HepG2 (cell line): ENCODE data around the gene CADPS2.
"Not testable (repeated sequence)": the region's sequence is repeated elsewhere in the genome, so short reads cannot be mapped to it uniquely, and the experiment has no call there.

Experiments
- FOSL2 ChIP-seq: sonication (generic); formaldehyde crosslinking; IDR thresholded peaks from 2 replicates; pipeline ENCODE4 v1.4.0; 2020; ENCODE audit warnings: missing genetic modification reagents
- TF ChIP-seq, protein P1 (sequence below): sonication (generic); formaldehyde crosslinking; IDR thresholded peaks from 2 replicates; pipeline ENCODE4 v1.5.0; 2020; ENCODE audit warnings: mild to moderate bottlenecking, missing genetic modification reagents, moderate library complexity
- TF ChIP-seq, protein P2 (sequence below): IDR thresholded peaks from 2 replicates; pipeline ENCODE4 v1.6.1; 2012; ENCODE audit warnings: low read depth, low read length, improper control_type of control experiment
- TF ChIP-seq, protein P3 (sequence below): sonication (generic); formaldehyde crosslinking; IDR thresholded peaks from 2 replicates; pipeline ENCODE4 v1.4.0; 2020; ENCODE audit warnings: missing genetic modification reagents, borderline replicate concordance

DNA sequence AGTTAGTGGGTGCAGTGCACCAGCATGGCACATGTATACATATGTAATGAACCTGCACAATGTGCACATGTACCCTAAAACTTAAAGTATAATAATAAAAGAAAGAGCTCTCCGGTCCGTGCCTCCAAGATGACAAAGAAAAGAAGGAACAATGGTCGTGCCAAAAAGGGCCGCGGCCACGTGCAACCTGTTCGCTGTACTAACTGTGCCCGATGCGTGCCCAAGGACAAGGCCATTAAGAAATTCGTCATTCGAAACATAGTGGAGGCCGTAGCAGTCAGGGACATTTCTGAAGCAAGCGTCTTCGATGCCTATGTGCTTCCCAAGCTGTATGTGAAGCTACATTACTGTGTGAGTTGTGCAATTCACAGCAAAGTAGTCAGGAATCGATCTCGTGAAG, 205.1 kb downstream of the CADPS2 start:
- TF ChIP-seq, protein P1, sequence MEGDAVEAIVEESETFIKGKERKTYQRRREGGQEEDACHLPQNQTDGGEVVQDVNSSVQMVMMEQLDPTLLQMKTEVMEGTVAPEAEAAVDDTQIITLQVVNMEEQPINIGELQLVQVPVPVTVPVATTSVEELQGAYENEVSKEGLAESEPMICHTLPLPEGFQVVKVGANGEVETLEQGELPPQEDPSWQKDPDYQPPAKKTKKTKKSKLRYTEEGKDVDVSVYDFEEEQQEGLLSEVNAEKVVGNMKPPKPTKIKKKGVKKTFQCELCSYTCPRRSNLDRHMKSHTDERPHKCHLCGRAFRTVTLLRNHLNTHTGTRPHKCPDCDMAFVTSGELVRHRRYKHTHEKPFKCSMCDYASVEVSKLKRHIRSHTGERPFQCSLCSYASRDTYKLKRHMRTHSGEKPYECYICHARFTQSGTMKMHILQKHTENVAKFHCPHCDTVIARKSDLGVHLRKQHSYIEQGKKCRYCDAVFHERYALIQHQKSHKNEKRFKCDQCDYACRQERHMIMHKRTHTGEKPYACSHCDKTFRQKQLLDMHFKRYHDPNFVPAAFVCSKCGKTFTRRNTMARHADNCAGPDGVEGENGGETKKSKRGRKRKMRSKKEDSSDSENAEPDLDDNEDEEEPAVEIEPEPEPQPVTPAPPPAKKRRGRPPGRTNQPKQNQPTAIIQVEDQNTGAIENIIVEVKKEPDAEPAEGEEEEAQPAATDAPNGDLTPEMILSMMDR (CRISPR knock-in tag), result not testable (repeated sequence)
- TF ChIP-seq, protein P2, sequence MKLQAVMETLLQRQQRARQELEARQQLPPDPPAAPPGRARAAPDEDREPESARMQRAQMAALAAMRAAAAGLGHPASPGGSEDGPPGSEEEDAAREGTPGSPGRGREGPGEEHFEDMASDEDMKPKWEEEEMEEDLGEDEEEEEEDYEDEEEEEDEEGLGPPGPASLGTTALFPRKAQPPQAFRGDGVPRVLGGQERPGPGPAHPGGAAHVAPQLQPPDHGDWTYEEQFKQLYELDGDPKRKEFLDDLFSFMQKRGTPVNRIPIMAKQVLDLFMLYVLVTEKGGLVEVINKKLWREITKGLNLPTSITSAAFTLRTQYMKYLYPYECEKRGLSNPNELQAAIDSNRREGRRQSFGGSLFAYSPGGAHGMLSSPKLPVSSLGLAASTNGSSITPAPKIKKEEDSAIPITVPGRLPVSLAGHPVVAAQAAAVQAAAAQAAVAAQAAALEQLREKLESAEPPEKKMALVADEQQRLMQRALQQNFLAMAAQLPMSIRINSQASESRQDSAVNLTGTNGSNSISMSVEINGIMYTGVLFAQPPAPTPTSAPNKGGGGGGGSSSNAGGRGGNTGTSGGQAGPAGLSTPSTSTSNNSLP, result not testable (repeated sequence)
- TF ChIP-seq, protein P3, sequence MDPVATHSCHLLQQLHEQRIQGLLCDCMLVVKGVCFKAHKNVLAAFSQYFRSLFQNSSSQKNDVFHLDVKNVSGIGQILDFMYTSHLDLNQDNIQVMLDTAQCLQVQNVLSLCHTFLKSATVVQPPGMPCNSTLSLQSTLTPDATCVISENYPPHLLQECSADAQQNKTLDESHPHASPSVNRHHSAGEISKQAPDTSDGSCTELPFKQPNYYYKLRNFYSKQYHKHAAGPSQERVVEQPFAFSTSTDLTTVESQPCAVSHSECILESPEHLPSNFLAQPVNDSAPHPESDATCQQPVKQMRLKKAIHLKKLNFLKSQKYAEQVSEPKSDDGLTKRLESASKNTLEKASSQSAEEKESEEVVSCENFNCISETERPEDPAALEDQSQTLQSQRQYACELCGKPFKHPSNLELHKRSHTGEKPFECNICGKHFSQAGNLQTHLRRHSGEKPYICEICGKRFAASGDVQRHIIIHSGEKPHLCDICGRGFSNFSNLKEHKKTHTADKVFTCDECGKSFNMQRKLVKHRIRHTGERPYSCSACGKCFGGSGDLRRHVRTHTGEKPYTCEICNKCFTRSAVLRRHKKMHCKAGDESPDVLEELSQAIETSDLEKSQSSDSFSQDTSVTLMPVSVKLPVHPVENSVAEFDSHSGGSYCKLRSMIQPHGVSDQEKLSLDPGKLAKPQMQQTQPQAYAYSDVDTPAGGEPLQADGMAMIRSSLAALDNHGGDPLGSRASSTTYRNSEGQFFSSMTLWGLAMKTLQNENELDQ (CRISPR knock-in tag), result not testable (repeated sequence)
- TF ChIP-seq FOSL2 (CRISPR knock-in tag), result not testable (repeated sequence)
